ENCODE results near the gene ANAPC7. TPM values are rescaled to one million over a fixed set of nuclear protein-coding genes. Genes with fewer than 3 reads are reported as not detected.
A peak's percentile ranks its signal among the peaks of the same experiment; 100 is the strongest.
"Not testable (repeated sequence)": the region's sequence is repeated elsewhere in the genome, so short reads cannot be mapped to it uniquely, and the experiment has no call there.

The ANAPC7 gene
- total RNA-seq, 1 donor from 2014 or later, result 48.1 TPM

DNA sequence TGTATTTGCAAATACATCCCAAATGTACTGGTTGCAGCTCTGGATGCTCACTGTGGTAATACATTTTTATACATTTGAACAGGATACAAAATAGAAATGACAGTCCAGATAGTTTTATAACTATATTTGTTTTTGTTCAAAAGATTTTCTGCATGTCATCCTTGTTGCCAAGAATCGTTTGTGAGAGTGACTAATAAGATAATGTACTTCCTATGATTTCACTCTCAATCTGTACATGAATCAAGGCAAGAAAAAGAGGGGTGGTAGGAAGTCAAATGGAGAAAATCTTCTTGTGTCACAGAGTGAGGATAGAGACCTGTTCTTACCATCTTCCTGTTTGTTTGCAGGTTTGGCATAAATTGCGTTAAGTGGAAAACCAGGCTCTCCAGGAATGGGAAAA is 32.7 kb upstream of the ANAPC7 start:
- Histone ChIP-seq H3K27ac (no peak overlapping the region), H3K4me3 (no peak overlapping the region), H3K36me3 (peaks cover 72% of the 10 kb centered on the region), H3K4me1 (no peaks in the 10 kb centered on the region), H3K9me3 (no peaks in the 10 kb centered on the region), H3K27me3 (ENCODE audit: low read depth) (no peaks in the 10 kb centered on the region)
- TF ChIP-seq, protein P1, sequence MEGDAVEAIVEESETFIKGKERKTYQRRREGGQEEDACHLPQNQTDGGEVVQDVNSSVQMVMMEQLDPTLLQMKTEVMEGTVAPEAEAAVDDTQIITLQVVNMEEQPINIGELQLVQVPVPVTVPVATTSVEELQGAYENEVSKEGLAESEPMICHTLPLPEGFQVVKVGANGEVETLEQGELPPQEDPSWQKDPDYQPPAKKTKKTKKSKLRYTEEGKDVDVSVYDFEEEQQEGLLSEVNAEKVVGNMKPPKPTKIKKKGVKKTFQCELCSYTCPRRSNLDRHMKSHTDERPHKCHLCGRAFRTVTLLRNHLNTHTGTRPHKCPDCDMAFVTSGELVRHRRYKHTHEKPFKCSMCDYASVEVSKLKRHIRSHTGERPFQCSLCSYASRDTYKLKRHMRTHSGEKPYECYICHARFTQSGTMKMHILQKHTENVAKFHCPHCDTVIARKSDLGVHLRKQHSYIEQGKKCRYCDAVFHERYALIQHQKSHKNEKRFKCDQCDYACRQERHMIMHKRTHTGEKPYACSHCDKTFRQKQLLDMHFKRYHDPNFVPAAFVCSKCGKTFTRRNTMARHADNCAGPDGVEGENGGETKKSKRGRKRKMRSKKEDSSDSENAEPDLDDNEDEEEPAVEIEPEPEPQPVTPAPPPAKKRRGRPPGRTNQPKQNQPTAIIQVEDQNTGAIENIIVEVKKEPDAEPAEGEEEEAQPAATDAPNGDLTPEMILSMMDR (IDR thresholded peaks at IDR 0.05), result no peak
- DNase-seq (no peak), ATAC-seq (no peak)
- intact Hi-C loops (cut with DNase I), result no loop called here

DNA sequence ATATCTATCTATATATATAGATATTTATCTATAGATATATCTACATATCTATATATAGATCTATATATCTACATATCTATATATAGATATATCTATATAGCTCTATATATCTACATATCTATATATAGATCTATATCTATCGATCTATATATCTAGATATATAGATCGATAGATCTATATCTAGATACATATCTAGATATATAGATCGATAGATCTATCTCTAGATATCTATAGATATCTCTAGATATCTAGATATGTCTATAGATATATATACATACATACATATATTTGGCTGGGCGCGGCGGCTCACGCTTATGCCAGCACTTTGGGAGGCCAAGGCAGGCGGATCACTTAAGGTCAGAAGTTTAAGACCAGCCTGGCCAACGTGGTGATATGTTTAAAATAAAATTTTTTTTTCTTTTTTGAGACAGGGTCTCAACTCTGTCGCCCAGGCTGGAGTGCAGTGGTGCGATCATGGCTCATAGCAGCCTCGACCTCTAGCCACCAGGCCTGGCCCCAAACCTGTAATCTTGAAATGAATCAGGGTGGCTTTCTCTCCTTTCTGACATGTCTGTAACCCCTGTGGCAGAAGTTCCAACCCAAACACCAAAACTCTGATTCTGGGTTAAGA is 28.6 kb upstream of the ANAPC7 start:
- Histone ChIP-seq H3K4me1 (peaks cover 4% of the 10 kb centered on the region), H3K9me3 (no peaks in the 10 kb centered on the region), H3K4me3 (peak overlapping the region; percentile 60), H3K27me3 (ENCODE audit: low read depth) (no peaks in the 10 kb centered on the region), H3K36me3 (peaks cover 31% of the 10 kb centered on the region), H3K27ac (peak overlapping the region; percentile 67)
- TF ChIP-seq, protein P1 (IDR thresholded peaks at IDR 0.05), result no peak
- no peak for ATAC-seq
- no peak for DNase-seq
- intact Hi-C loops (cut with DNase I), result no loop called here

DNA sequence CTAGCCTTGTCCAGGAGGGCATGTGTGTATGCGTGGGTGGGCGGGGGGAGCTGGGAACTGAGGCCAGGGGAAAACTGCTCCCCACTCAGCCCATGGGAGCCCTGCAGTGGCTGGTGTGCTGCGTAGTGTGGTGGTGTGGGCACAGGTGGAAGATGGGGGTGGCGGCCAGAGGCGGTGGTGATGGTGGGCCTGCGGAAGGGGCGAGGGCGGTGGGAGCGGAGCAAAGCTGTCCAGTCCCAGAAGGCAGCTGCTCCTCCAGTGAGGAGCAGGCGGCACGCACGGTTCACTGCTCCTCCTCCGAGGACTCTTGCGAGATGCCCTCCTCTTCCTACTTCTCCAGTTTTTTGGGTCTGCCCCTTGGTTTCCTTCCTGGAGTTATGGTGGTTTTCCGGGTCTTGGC is 26.2 kb upstream of the ANAPC7 start:
- H3K4me1 ChIP-seq; H3K4me3 ChIP-seq; H3K36me3 ChIP-seq; intact Hi-C loops (cut with DNase I); H3K27ac ChIP-seq; ATAC-seq; H3K9me3 ChIP-seq; DNase-seq; H3K27me3 ChIP-seq (ENCODE audit: low read depth): not testable (repeated sequence)

DNA sequence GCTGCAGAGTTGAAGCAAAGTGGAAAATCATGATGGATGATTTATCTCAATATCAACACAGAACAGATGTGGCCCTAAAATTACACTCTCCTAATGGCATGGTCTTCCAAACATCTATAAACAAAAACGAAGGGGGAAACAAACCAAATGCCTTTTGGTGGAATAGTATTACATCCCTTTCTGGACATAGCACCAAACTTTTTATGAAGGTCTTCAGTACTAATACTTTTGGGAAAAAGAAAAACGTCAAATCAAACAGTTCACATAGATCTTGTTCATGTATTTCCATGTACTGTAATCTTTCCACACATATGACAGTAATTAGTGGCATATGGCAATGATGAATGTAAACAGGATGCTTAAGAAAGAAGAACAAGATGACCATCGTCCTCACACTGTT is 22.9 kb upstream of the ANAPC7 start:
- DNase-seq, result no peak
- H3K9me3 ChIP-seq, result no peaks in the 10 kb centered on the region
- no peak for ATAC-seq
- no peaks in the 10 kb centered on the region for H3K36me3 ChIP-seq
- intact Hi-C loops (cut with DNase I), result no loop called here
- no peaks in the 10 kb centered on the region for H3K27me3 ChIP-seq (ENCODE audit: low read depth)
- no peak overlapping the region for H3K27ac ChIP-seq
- TF ChIP-seq, protein P1 (IDR thresholded peaks at IDR 0.05), result no peak
- no peak overlapping the region for H3K4me3 ChIP-seq
- H3K4me1 ChIP-seq, result peaks cover 4% of the 10 kb centered on the region

DNA sequence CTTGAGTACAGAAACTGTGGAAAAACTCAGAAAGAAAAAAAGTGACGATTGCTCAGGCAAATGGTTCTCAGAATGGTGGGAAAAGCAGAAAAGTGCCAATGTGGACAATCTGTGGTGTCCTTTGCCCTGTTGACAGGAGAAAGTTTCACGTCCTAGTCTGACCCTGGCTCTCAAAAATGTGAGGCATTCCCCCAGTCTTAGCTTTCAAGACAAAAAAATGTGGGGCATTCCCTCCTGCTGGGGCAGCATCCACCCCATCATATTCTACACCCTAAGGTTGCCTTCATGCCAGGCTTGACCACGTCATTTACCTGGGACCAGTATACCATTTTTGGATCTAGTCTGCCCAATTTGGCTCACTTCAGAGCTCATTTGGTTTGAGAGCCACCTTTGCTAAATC is 20.7 kb upstream of the ANAPC7 start:
- Histone ChIP-seq H3K4me3 (no peak overlapping the region), H3K27ac (no peak overlapping the region), H3K4me1 (no peaks in the 10 kb centered on the region), H3K9me3 (no peaks in the 10 kb centered on the region), H3K27me3 (ENCODE audit: low read depth) (no peaks in the 10 kb centered on the region), H3K36me3 (no peaks in the 10 kb centered on the region)
- ATAC-seq, result no peak
- TF ChIP-seq, protein P1 (IDR thresholded peaks at IDR 0.05), result no peak
- intact Hi-C loops (cut with DNase I), result no loop called here
- DNase-seq, result no peak

DNA sequence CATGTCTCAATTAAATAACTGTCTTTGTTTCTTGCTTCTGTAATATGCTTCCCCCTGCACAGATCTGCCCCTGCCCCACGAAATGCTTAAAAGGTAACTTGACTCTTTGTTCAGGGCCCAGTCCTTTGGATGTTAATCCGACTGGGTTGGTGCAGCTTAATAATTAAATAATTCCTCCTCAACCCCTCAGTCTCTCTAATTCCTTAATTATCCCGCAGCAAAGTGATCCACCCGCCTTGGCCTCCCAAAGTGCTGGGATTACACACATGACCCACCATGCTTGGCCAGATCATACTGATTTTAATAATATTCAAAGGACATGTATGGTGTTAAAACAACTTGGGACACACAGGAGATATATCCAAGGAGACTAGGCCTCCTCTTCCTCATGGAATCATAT is 18.2 kb upstream of the ANAPC7 start:
- Histone ChIP-seq H3K27me3 (ENCODE audit: low read depth) (no peaks in the 10 kb centered on the region), H3K36me3 (no peaks in the 10 kb centered on the region), H3K27ac (no peak overlapping the region), H3K4me3 (no peak overlapping the region), H3K4me1 (no peaks in the 10 kb centered on the region), H3K9me3 (no peaks in the 10 kb centered on the region)
- ATAC-seq (no peak), DNase-seq (no peak)
- TF ChIP-seq, protein P1 (IDR thresholded peaks at IDR 0.05), result no peak
- intact Hi-C loops (cut with DNase I), result no loop called here

Measured in lower lobe of right lung (tissue), 2 donors.